H1 (cell line): Measurements from ENCODE around the gene PRKAR2B. TPM values are rescaled to one million over a fixed set of nuclear protein-coding genes. Genes with fewer than 3 reads are reported as not detected.

Source experiments
- CTCF ChIA-PET: fragments of 300-600 bp; sonication (Branson Sonifier 250); formaldehyde crosslinking; loops from one replicate; lab custom pipeline; 2021; ENCODE audit not compliant: partially characterized antibody; lab: Charles Lee
- POLR2A ChIA-PET: fragments of 300-600 bp; sonication (Branson Sonifier 250); formaldehyde crosslinking; loops from one replicate; lab custom pipeline; 2021; ENCODE audit warnings: inconsistent platforms; ENCODE audit not compliant: partially characterized antibody; lab: Charles Lee
- DNase-seq, 2 experiments: peaks; one replicate each; pipeline versions ENCODE4 v3.0.0 to v3.0.0-alpha.2; 2010 to 2022; ENCODE audit warnings: low spot score in 2 of 2, low read depth in 1 of 2, mixed read lengths in 1 of 2
- FAIRE-seq: peaks from 2 replicates; lab custom pipeline; 2011; peaks lifted over from hg19 to GRCh38; lab: Jason Lieb, UNC
- H2AFZ ChIP-seq: 2 replicates; pipeline ENCODE4 v1.8.1; 2012; ENCODE audit warnings: low read length, inconsistent platforms
- H2AK5ac ChIP-seq: 2 replicates; pipeline ENCODE4 v1.6.1; 2013; ENCODE audit warnings: low read depth, low read length
- H2BK120ac ChIP-seq: replicated peaks from 2 replicates; pipeline ENCODE3; 2013; ENCODE audit warnings: low read depth, low read length, inconsistent platforms
- H2BK12ac ChIP-seq: 2 replicates; pipeline ENCODE4 v1.6.1; 2013; ENCODE audit warnings: low read depth, low read length
- H2BK15ac ChIP-seq: 2 replicates; pipeline ENCODE4 v1.6.1; 2013; ENCODE audit warnings: low read length
- H2BK20ac ChIP-seq: 2 replicates; pipeline ENCODE4 v1.6.1; 2013; ENCODE audit warnings: low read length
- H2BK5ac ChIP-seq: 2 replicates; pipeline ENCODE4 v1.6.1; 2013; ENCODE audit warnings: low read depth, low read length
- H3K14ac ChIP-seq: 2 replicates; pipeline ENCODE4 v1.6.1; 2013; ENCODE audit warnings: inconsistent platforms; ENCODE audit not compliant: insufficient read length
- H3K18ac ChIP-seq: 2 replicates; pipeline ENCODE4 v1.6.1; 2013; ENCODE audit warnings: low read length; ENCODE audit errors: extremely low read depth
- H3K23ac ChIP-seq: 2 replicates; pipeline ENCODE4 v1.6.1; 2013; ENCODE audit warnings: inconsistent platforms; ENCODE audit not compliant: insufficient read length
- H3K23me2 ChIP-seq: 2 replicates; pipeline ENCODE4 v1.6.1; 2013; ENCODE audit warnings: low read depth, low read length
- H3K27ac ChIP-seq: 2 replicates; pipeline ENCODE4 v1.6.1; 2011; ENCODE audit warnings: low read depth, low read length, inconsistent platforms
- H3K27me3 ChIP-seq, 4 experiments: replicated peaks in 1 of 4; 1 replicate in 1 of 4; 2 replicates in 3 of 4; pipeline versions ENCODE4 v1.6.1 to v1.8.1; 2011 to 2013; ENCODE audit warnings: low read length in 3 of 4, mild to moderate bottlenecking in 3 of 4, inconsistent platforms in 2 of 4, mixed read lengths in 2 of 4, moderate library complexity in 1 of 4; ENCODE audit not compliant: control insufficient read depth in 3 of 4, insufficient read depth in 3 of 4; ENCODE audit errors: extremely low read depth in 1 of 4
- H3K36me3 ChIP-seq, 4 experiments: 2 replicates each; pipeline versions ENCODE4 v1.6.1 to v1.8.1; 2011 to 2013; ENCODE audit warnings: mild to moderate bottlenecking in 4 of 4, low read length in 3 of 4, moderate library complexity in 2 of 4, control low read depth in 1 of 4, inconsistent platforms in 1 of 4; ENCODE audit not compliant: insufficient read depth in 4 of 4, control insufficient read depth in 2 of 4
- H3K4ac ChIP-seq: replicated peaks from 2 replicates; pipeline ENCODE3; 2013; ENCODE audit warnings: low read length, low read depth, mixed read lengths, inconsistent platforms; ENCODE audit not compliant: insufficient read length
- H3K4me1 ChIP-seq, 4 experiments: replicated peaks in 1 of 4; 1 replicate in 1 of 4; 2 replicates in 3 of 4; pipeline versions ENCODE4 v1.6.1 to v1.8.1; 2011 to 2013; ENCODE audit warnings: low read length in 3 of 4, inconsistent platforms in 2 of 4, mixed read lengths in 1 of 4; ENCODE audit not compliant: insufficient read depth in 4 of 4, control insufficient read depth in 3 of 4
- H3K4me2 ChIP-seq, 2 experiments: 2 replicates each; pipeline versions ENCODE4 v1.6.1 to v1.8.1; 2011 to 2013; ENCODE audit warnings: low read depth in 2 of 2, low read length in 2 of 2, control low read depth in 1 of 2, inconsistent platforms in 1 of 2, mild to moderate bottlenecking in 1 of 2; ENCODE audit not compliant: insufficient read depth in 1 of 2
- H3K4me3 ChIP-seq, 4 experiments: fragments of 200-600, 300-600 bp in 1 of 4; sonication (generic), shearing (Covaris generic), sonication (Bioruptor Twin) in 1 of 4; 2 replicates each; pipeline versions ENCODE4 v1.5.1 to v1.8.1; 2011 to 2016; ENCODE audit warnings: low read length in 4 of 4, low read depth in 3 of 4, control low read depth in 2 of 4, inconsistent platforms in 2 of 4, mild to moderate bottlenecking in 2 of 4, mixed read lengths in 1 of 4, moderate library complexity in 1 of 4; ENCODE audit not compliant: insufficient read depth in 2 of 4; ENCODE audit errors: extremely low read depth in 1 of 4
- H3K56ac ChIP-seq: replicated peaks from 2 replicates; pipeline ENCODE3; 2013; ENCODE audit warnings: low read depth, mild to moderate bottlenecking, mixed read lengths, low read length, inconsistent platforms; ENCODE audit not compliant: insufficient read length
- H3K79me1 ChIP-seq: 2 replicates; pipeline ENCODE4 v1.6.1; 2013; ENCODE audit warnings: low read depth, low read length, control low read depth
- H3K79me2 ChIP-seq, 2 experiments: 2 replicates each; pipeline versions ENCODE4 v1.6.1 to v1.8.1; 2012 to 2013; ENCODE audit warnings: low read length in 2 of 2, mild to moderate bottlenecking in 2 of 2, inconsistent platforms in 1 of 2; ENCODE audit not compliant: insufficient read depth in 2 of 2, control insufficient read depth in 1 of 2
- H3K9ac ChIP-seq, 4 experiments: replicated peaks in 1 of 4; 1 replicate in 1 of 4; 2 replicates in 3 of 4; pipeline versions ENCODE4 v1.6.1 to v1.8.1; 2011 to 2013; ENCODE audit warnings: low read depth in 3 of 4, low read length in 3 of 4, control low read depth in 2 of 4, mild to moderate bottlenecking in 2 of 4, moderate library complexity in 2 of 4, inconsistent platforms in 1 of 4; ENCODE audit errors: extremely low read depth in 1 of 4
- H3K9me3 ChIP-seq, 2 experiments: 2 replicates each; pipeline versions ENCODE4 v1.6.1 to v1.8.1; 2012 to 2013; ENCODE audit warnings: mild to moderate bottlenecking in 2 of 2, moderate library complexity in 2 of 2, control low read depth in 1 of 2, inconsistent platforms in 1 of 2, low read depth in 1 of 2, low read length in 1 of 2, mixed read lengths in 1 of 2; ENCODE audit not compliant: insufficient read depth in 2 of 2
- H4K20me1 ChIP-seq, 2 experiments: replicated peaks in 1 of 2; 2 replicates each; pipeline versions ENCODE3 to v1.8.1; 2011 to 2013; ENCODE audit warnings: inconsistent platforms in 2 of 2, low read length in 2 of 2, mild to moderate bottlenecking in 1 of 2; ENCODE audit not compliant: insufficient read depth in 2 of 2, control insufficient read depth in 1 of 2
- H4K5ac ChIP-seq: 2 replicates; pipeline ENCODE4 v1.6.1; 2013; ENCODE audit warnings: low read length, low read depth, mixed read lengths, inconsistent platforms; ENCODE audit not compliant: insufficient read length
- H4K8ac ChIP-seq: 2 replicates; pipeline ENCODE4 v1.8.0; 2013; ENCODE audit warnings: mild to moderate bottlenecking, moderate library complexity, low read length, inconsistent platforms; ENCODE audit not compliant: insufficient read depth; ENCODE audit errors: extremely low read depth
- H4K91ac ChIP-seq: replicated peaks from 2 replicates; pipeline ENCODE3; 2013; ENCODE audit warnings: low read length, mixed read lengths, inconsistent platforms; ENCODE audit not compliant: insufficient read length
- ASH2L ChIP-seq: fragments of 200-600, 300-600 bp; sonication (generic); IDR thresholded peaks from one replicate; pipeline ENCODE4 v1.7.1; 2017; ENCODE audit warnings: low read length
- BACH1 ChIP-seq: IDR thresholded peaks from 2 replicates; pipeline ENCODE4 v1.6.1; 2012; ENCODE audit warnings: low read length, improper control_type of control experiment
- EP300 ChIP-seq, 2 experiments: IDR thresholded peaks; 1 replicate in 1 of 2; 2 replicates in 1 of 2; pipeline ENCODE4 v1.6.1; 2011 to 2012; ENCODE audit warnings: low read depth in 2 of 2, low read length in 2 of 2, mild to moderate bottlenecking in 2 of 2, borderline replicate concordance in 1 of 2, inconsistent platforms in 1 of 2, moderate library complexity in 1 of 2
- GABPA ChIP-seq: IDR thresholded peaks from 2 replicates; pipeline ENCODE4 v1.6.1; 2011; ENCODE audit warnings: mild to moderate bottlenecking, low read length, moderate library complexity, borderline replicate concordance; ENCODE audit not compliant: insufficient read depth
- JUND ChIP-seq: IDR thresholded peaks from 2 replicates; pipeline ENCODE4 v1.6.1; 2011; ENCODE audit warnings: mild to moderate bottlenecking, improper control_type of control experiment, low read length
- KDM5A ChIP-seq: fragments of 200-600 bp; IDR thresholded peaks from 2 replicates; pipeline ENCODE4 v1.7.1; 2012; ENCODE audit warnings: mild to moderate bottlenecking, low read length, inconsistent platforms, mixed read lengths
- NRF1 ChIP-seq: IDR thresholded peaks from 2 replicates; pipeline ENCODE4 v1.6.1; 2011; ENCODE audit warnings: mild to moderate bottlenecking, low read depth, low read length, improper control_type of control experiment
- POLR2AphosphoS5 ChIP-seq: IDR thresholded peaks from 2 replicates; pipeline ENCODE4 v1.6.1; 2011; ENCODE audit warnings: low read depth, low read length
- POU5F1 ChIP-seq: IDR thresholded peaks from 2 replicates; pipeline ENCODE4 v1.6.1; 2011; ENCODE audit warnings: low read depth, mild to moderate bottlenecking, low read length, moderate library complexity
- RAD21 ChIP-seq, 2 experiments: IDR thresholded peaks in 1 of 2; conservative IDR thresholded peaks in 1 of 2; 2 replicates each; pipeline ENCODE4 v1.6.1; 2011; ENCODE audit warnings: low read depth in 2 of 2, low read length in 2 of 2, improper control_type of control experiment in 1 of 2, inconsistent platforms in 1 of 2, mild to moderate bottlenecking in 1 of 2, moderate library complexity in 1 of 2
- RBBP5 ChIP-seq: IDR thresholded peaks from 2 replicates; pipeline ENCODE4 v1.7.1; 2012; ENCODE audit warnings: low read depth, mild to moderate bottlenecking, inconsistent platforms, low read length, moderate library complexity, borderline replicate concordance
- RFX5 ChIP-seq: IDR thresholded peaks from 2 replicates; pipeline ENCODE4 v1.6.1; 2011; ENCODE audit warnings: low read depth, low read length, improper control_type of control experiment, borderline replicate concordance
- SIN3A ChIP-seq, 2 experiments: IDR thresholded peaks in 1 of 2; conservative IDR thresholded peaks in 1 of 2; 2 replicates each; pipeline ENCODE4 v1.6.1; 2011 to 2012; ENCODE audit warnings: low read length in 2 of 2, improper control_type of control experiment in 1 of 2, low read depth in 1 of 2, mild to moderate bottlenecking in 1 of 2
- SIRT6 ChIP-seq: IDR thresholded peaks from one replicate; pipeline ENCODE4 v1.7.1; 2012; ENCODE audit warnings: low read length, inconsistent platforms
- TAF1 ChIP-seq: IDR thresholded peaks from 2 replicates; pipeline ENCODE4 v1.6.1; 2011; ENCODE audit warnings: mild to moderate bottlenecking, low read depth, low read length
- WGBS, 2 experiments: shearing (Covaris generic) in 1 of 2; methylation state at CpG; one replicate each; pipeline versions ENCODE4 v1.1.6 to v1.1.7; 2013 to 2015; ENCODE audit warnings: low lambda C conversion rate in 2 of 2, mixed read lengths in 2 of 2, inconsistent platforms in 1 of 2, low coverage in 1 of 2, missing lambda C conversion rate in 1 of 2; ENCODE audit not compliant: insufficient replicate concordance in 2 of 2, insufficient coverage in 1 of 2, insufficient read length in 1 of 2; ENCODE audit errors: extremely low coverage in 1 of 2, missing lambda C conversion rate in 1 of 2; 5-methylcytosine and 5-hydroxymethylcytosine counted together
- polyA plus RNA-seq, 7 experiments: library from polyadenylated mRNA; depleted of rRNA in 3 of 7; stranded (reverse) in 5 of 7; unstranded in 2 of 7; fragments of >200 nt in 5 of 7; fragments of 200-250 nt in 2 of 7; gene quantifications; 1 replicate in 5 of 7; 2 replicates in 1 of 7; 4 replicates in 1 of 7; pipeline versions ENCODE4 v1.2.1 to v1.2.3, GENCODE V29; 2011 to 2013; ENCODE audit warnings: missing spikeins in 2 of 7, mixed read lengths in 2 of 7
- total RNA-seq: library from RNA; stranded (reverse); fragmentation: NEBNext Ultra II Directional; extraction: Animal tissue kit (Norgen Biotek cat#: 25700); gene quantifications from 2 replicates; pipeline ENCODE4 v1.2.1, GENCODE V29; 2021

PRKAR2B gene
- total and polyA plus RNA-seq, 2 of the 8 experiments (the other 6 are each of a cell fraction or from before 2014, with no cell fraction given), result 10.4 to 37.0 TPM

GRCh38 chr7:107032050-107032449, 12.5 kb upstream of the PRKAR2B start:
- CTCF ChIA-PET, result no interaction called here
- Histone ChIP-seq H4K91ac (no peak overlapping the region), H2AFZ (no peak overlapping the region), H2BK15ac (no peak overlapping the region), H3K36me3 (no peaks in the 10 kb centered on the region), H3K4ac (no peak overlapping the region), H3K4me2 (no peak overlapping the region), H3K23ac (no peak overlapping the region), H4K20me1 (no peaks in the 10 kb centered on the region), H3K79me1 (no peaks in the 10 kb centered on the region), H4K8ac (no peak overlapping the region), H3K23me2 (no peaks in the 10 kb centered on the region; the same call in 1 of the 2 replicates), H3K4me1 (no peaks in the 10 kb centered on the region), H2AK5ac (no peak overlapping the region), H2BK120ac (no peak overlapping the region), H3K79me2 (no peaks in the 10 kb centered on the region), H4K5ac (no peak overlapping the region), H3K14ac (no peak overlapping the region), H3K4me3 (no peak overlapping the region), H3K27ac (no peak overlapping the region), H3K9ac (no peak overlapping the region), H3K27me3 (no peaks in the 10 kb centered on the region), H2BK12ac (no peak overlapping the region), H2BK20ac (no peak overlapping the region), H3K18ac (no peak overlapping the region), H3K9me3 (0 out of 4 replicates have a peak, but pooled peaks cover 0 to 5% of the 10 kb centered on the region in 2 experiments), H2BK5ac (no peak overlapping the region), H3K56ac (no peak overlapping the region)
- DNase-seq (no peak), FAIRE-seq (no peak)
- POLR2A ChIA-PET, result no interaction called here
- 94% methylated on average over 2 of the region's 2 CpGs; no CpG with 5 or more reads in 1 of the 2 experiments for WGBS, 2 experiments
- TF ChIP-seq SIRT6 (no peak), POLR2AphosphoS5 (no peak), GABPA (no peak), BACH1 (no peak), KDM5A (no peak), TAF1 (no peak), JUND (no peak), NRF1 (no peak), RBBP5 (no peak), RFX5 (no peak), RAD21 (IDR thresholded peaks at IDR 0.05 in 1 of 2, conservative IDR thresholded peaks at IDR 0.05 in 1 of 2; ENCODE audit: low read depth in 2 of 2, low read length in 2 of 2) (no peak), SIN3A (conservative IDR thresholded peaks at IDR 0.05 in 1 of 2, IDR thresholded peaks at IDR 0.05 in 1 of 2; ENCODE audit: low read depth in 1 of 2, low read length in 2 of 2) (no peak), EP300 (IDR thresholded peaks at IDR 0.05; ENCODE audit: borderline replicate concordance in 1 of 2, low read depth in 2 of 2, low read length in 2 of 2) (no peak), ASH2L (no peak), POU5F1 (no peak)
